WTC11 (cell line): ENCODE data around the gene REPIN1. TPM values are rescaled to one million over a fixed set of nuclear protein-coding genes. Genes with fewer than 3 reads are reported as not detected.

Experiments
- ATAC-seq: fragments of 200-7000 bp; cut with Tn5 transposase; 2 replicates; pipeline ENCODE4 v1.10.0; 2021; ENCODE audit warnings: mild to moderate bottlenecking, moderate library complexity
- CTCF ChIA-PET: fragments of 300-600 bp; sonication (Branson Sonifier 250); formaldehyde crosslinking; loops from one replicate; lab custom pipeline; 2021; ENCODE audit warnings: antibody characterized with exemption; lab: Charles Lee
- POLR2A ChIA-PET: fragments of 350-600 bp; sonication (Branson Sonifier 250); formaldehyde crosslinking; loops from one replicate; lab custom pipeline; 2021; ENCODE audit warnings: antibody characterized with exemption; lab: Charles Lee
- DNase-seq: peaks from one replicate; pipeline ENCODE4 v3.0.0; 2021; ENCODE audit warnings: low spot score
- H3K27ac Mint-ChIP-seq: 2 replicates; pipeline ENCODE4 v1.8.0; 2021; ENCODE audit warnings: mixed read lengths
- H3K27me3 Mint-ChIP-seq: 2 replicates; pipeline ENCODE4 v1.8.0; 2021; ENCODE audit warnings: low read depth, mild to moderate bottlenecking, moderate library complexity, mixed read lengths
- H3K36me3 Mint-ChIP-seq: 2 replicates; pipeline ENCODE4 v1.8.0; 2021; ENCODE audit warnings: mixed read lengths
- H3K4me1 Mint-ChIP-seq: 2 replicates; pipeline ENCODE4 v1.8.0; 2022; ENCODE audit warnings: mixed read lengths
- H3K4me3 Mint-ChIP-seq: 2 replicates; pipeline ENCODE4 v1.8.0; 2021; ENCODE audit warnings: mild to moderate bottlenecking, moderate library complexity, mixed read lengths
- H3K9me3 Mint-ChIP-seq: 2 replicates; pipeline ENCODE4 v1.8.0; 2021; ENCODE audit warnings: mixed read lengths
- ATF1 ChIP-seq: sonication (generic); formaldehyde crosslinking; IDR thresholded peaks from 2 replicates; pipeline ENCODE4 v1.8.1; 2023; ENCODE audit warnings: mild to moderate bottlenecking, moderate library complexity, missing genetic modification reagents
- CREM ChIP-seq: sonication (generic); formaldehyde crosslinking; IDR thresholded peaks from 2 replicates; pipeline ENCODE4 v1.8.1; 2022; ENCODE audit warnings: mild to moderate bottlenecking, missing genetic modification reagents, moderate library complexity
- CTCF ChIP-seq: fragments of 200-600 bp; IDR thresholded peaks from 2 replicates; pipeline ENCODE4 v1.8.0; 2022; ENCODE audit warnings: antibody characterized with exemption
- E2F1 ChIP-seq: sonication (generic); formaldehyde crosslinking; IDR thresholded peaks from 2 replicates; pipeline ENCODE4 v1.8.0; 2022; ENCODE audit warnings: mild to moderate bottlenecking, missing genetic modification reagents
- GABPB1 ChIP-seq: sonication (generic); formaldehyde crosslinking; IDR thresholded peaks from 2 replicates; pipeline ENCODE4 v1.8.1; 2023; ENCODE audit warnings: mild to moderate bottlenecking, missing genetic modification reagents
- IRF1 ChIP-seq: sonication (generic); formaldehyde crosslinking; IDR thresholded peaks from 2 replicates; pipeline ENCODE4 v1.8.0; 2023; ENCODE audit warnings: missing genetic modification reagents
- MAX ChIP-seq: sonication (generic); formaldehyde crosslinking; IDR thresholded peaks from 2 replicates; pipeline ENCODE4 v1.8.0; 2022; ENCODE audit warnings: mild to moderate bottlenecking, missing genetic modification reagents
- MXD4 ChIP-seq: fragments of 250-450 bp; sonication (Bioruptor Pico); IDR thresholded peaks from 2 replicates; pipeline ENCODE4 v1.8.0; 2021; ENCODE audit warnings: mild to moderate bottlenecking, moderate library complexity, borderline replicate concordance
- NFATC4 ChIP-seq: fragments of 250-450 bp; sonication (Bioruptor Pico); IDR thresholded peaks from 2 replicates; pipeline ENCODE4 v1.9.0; 2021; ENCODE audit warnings: mild to moderate bottlenecking
- NFYB ChIP-seq: sonication (generic); formaldehyde crosslinking; conservative IDR thresholded peaks from 2 replicates; pipeline ENCODE4 v1.8.0; 2022; ENCODE audit warnings: low read depth, missing genetic modification reagents
- NR3C1 ChIP-seq: sonication (generic); formaldehyde crosslinking; conservative IDR thresholded peaks from 2 replicates; pipeline ENCODE4 v1.8.1; 2023; ENCODE audit warnings: low read depth, mild to moderate bottlenecking, missing genetic modification reagents
- OVOL2 ChIP-seq: fragments of 250-450 bp; sonication (Bioruptor Pico); IDR thresholded peaks from 2 replicates; pipeline ENCODE4 v1.9.0; 2021; ENCODE audit warnings: mild to moderate bottlenecking, borderline replicate concordance
- RORB ChIP-seq: fragments of 250-450 bp; sonication (Bioruptor Pico); IDR thresholded peaks from 2 replicates; pipeline ENCODE4 v1.9.0; 2021; ENCODE audit warnings: mild to moderate bottlenecking
- SMAD4 ChIP-seq: sonication (generic); formaldehyde crosslinking; IDR thresholded peaks from 2 replicates; pipeline ENCODE4 v1.8.0; 2022; ENCODE audit warnings: mild to moderate bottlenecking, missing genetic modification reagents
- SP1 ChIP-seq: sonication (generic); formaldehyde crosslinking; conservative IDR thresholded peaks from 2 replicates; pipeline ENCODE4 v1.8.1; 2022; ENCODE audit warnings: missing genetic modification reagents
- STAT6 ChIP-seq: sonication (generic); formaldehyde crosslinking; conservative IDR thresholded peaks from 2 replicates; pipeline ENCODE4 v1.8.1; 2023; ENCODE audit warnings: mild to moderate bottlenecking, low read depth, missing genetic modification reagents, moderate library complexity
- TCF7 ChIP-seq: sonication (generic); formaldehyde crosslinking; IDR thresholded peaks from 2 replicates; pipeline ENCODE4 v1.8.0; 2022; ENCODE audit warnings: mild to moderate bottlenecking, low read depth, missing genetic modification reagents, moderate library complexity
- ZNF138 ChIP-seq: sonication (generic); formaldehyde crosslinking; conservative IDR thresholded peaks from 2 replicates; pipeline ENCODE4 v1.8.1; 2022; ENCODE audit warnings: mild to moderate bottlenecking, moderate library complexity, missing genetic modification reagents
- ZNF671 ChIP-seq: fragments of 250-450 bp; sonication (Bioruptor Pico); IDR thresholded peaks from 2 replicates; pipeline ENCODE4 v1.8.0; 2021; ENCODE audit warnings: mild to moderate bottlenecking
- total RNA-seq: library from RNA; stranded (reverse); gene quantifications from 3 replicates; pipeline ENCODE4 v1.2.3, GENCODE V29; 2021

REPIN1 gene
- total RNA-seq, 1 experiment from 2014 or later: 130 TPM

- no peak overlapping the region for H3K4me3 Mint-ChIP-seq
- peak; percentile 18 for DNase-seq
- peak overlapping the region; percentile 6; the same call in 1 of the 2 replicates for H3K27ac Mint-ChIP-seq
- no peaks in the 10 kb centered on the region for H3K36me3 Mint-ChIP-seq
- H3K9me3 Mint-ChIP-seq: no peaks in the 10 kb centered on the region; the same call in 1 of the 2 replicates
- CTCF ChIA-PET: interaction anchor here (0.9 to 1.7 kb wide), 9 partner anchors 10 to 27 kb away, joined by 3 to 7 read pairs (median 4); no protein-coding TSS in a partner anchor
- ATAC-seq: peak; percentile 25
- H3K4me1 Mint-ChIP-seq: peaks cover 56% of the 10 kb centered on the region
- POLR2A ChIA-PET: interaction anchor here (1.3 to 2.7 kb wide), 2 partner anchors 22 to 27 kb away, joined by 3 to 9 read pairs; no protein-coding TSS in a partner anchor
- H3K27me3 Mint-ChIP-seq: no peaks in the 10 kb centered on the region; the same call in 1 of the 2 replicates
- no peak for TF ChIP-seq IRF1 (CRISPR knock-in tag)
- no peak for TF ChIP-seq SMAD4 (CRISPR knock-in tag)
- no peak for TF ChIP-seq MXD4 (CRISPR knock-in tag)
- TF ChIP-seq NR3C1 (CRISPR knock-in tag): no peak
- no peak for TF ChIP-seq SP1 (CRISPR knock-in tag)
- no peak for TF ChIP-seq CREM (CRISPR knock-in tag)
- TF ChIP-seq ZNF671 (CRISPR knock-in tag): no peak
- no peak for TF ChIP-seq E2F1 (CRISPR knock-in tag)
- no peak for TF ChIP-seq STAT6 (CRISPR knock-in tag)
- no peak for TF ChIP-seq RORB (CRISPR knock-in tag)
- TF ChIP-seq TCF7 (CRISPR knock-in tag): no peak
- no peak for TF ChIP-seq GABPB1
- TF ChIP-seq NFYB (CRISPR knock-in tag): no peak
- TF ChIP-seq OVOL2: no peak
- TF ChIP-seq NFATC4 (CRISPR knock-in tag): no peak
- no peak for TF ChIP-seq ZNF138 (CRISPR knock-in tag)
- TF ChIP-seq MAX (CRISPR knock-in tag): no peak
- TF ChIP-seq ATF1 (CRISPR knock-in tag): no peak
These were observed 6.6 kb upstream of the REPIN1 start for GRCh38 chr7:150361807-150362621.

- CTCF ChIA-PET: interaction anchor here (0.8 to 1.7 kb wide), 5 partner anchors 8 to 43 kb away, joined by 3 to 5 read pairs (median 3); a partner anchor contains a TSS
- no peaks in the 10 kb centered on the region for H3K36me3 Mint-ChIP-seq
- H3K27ac Mint-ChIP-seq: no peak overlapping the region
- ATAC-seq: no peak
- no peaks in the 10 kb centered on the region; the same call in 1 of the 2 replicates for H3K9me3 Mint-ChIP-seq
- H3K4me1 Mint-ChIP-seq: peaks cover 49% of the 10 kb centered on the region
- TF ChIP-seq CTCF: no peak
- H3K27me3 Mint-ChIP-seq: no peaks in the 10 kb centered on the region; the same call in 1 of the 2 replicates
- no peak overlapping the region for H3K4me3 Mint-ChIP-seq
- peak; percentile 2 for DNase-seq
- POLR2A ChIA-PET: interaction anchor here (2.7 kb wide), 1 partner anchor 20 kb away, joined by 9 read pairs; no protein-coding TSS in a partner anchor
These were observed 5.3 kb upstream of the REPIN1 start for GRCh38 chr7:150363370-150363769.
